ENCODE measurements around the gene MYH9.
A peak's percentile ranks its signal among the peaks of the same experiment; 100 is the strongest.

Gene MYH9

GRCh38 chr22:36385491-36386350 is 2.0 kb downstream of the MYH9 start:
- DNase-seq, result peak; percentile 67

GRCh38 chr22:36384766-36385481 is 2.8 kb downstream of the MYH9 start:
- no peak for DNase-seq

- DNase-seq, result no peak
Observed at GRCh38 chr22:36383110-36383581, 4.6 kb downstream of the MYH9 start.

GRCh38 chr22:36381513-36382128 is 6.1 kb downstream of the MYH9 start:
- DNase-seq, result no peak

- no peak for DNase-seq
Observed at GRCh38 chr22:36379593-36380361, 8.0 kb downstream of the MYH9 start.

GRCh38 chr22:36378869-36379217 is 8.9 kb downstream of the MYH9 start:
- DNase-seq, result no peak

- no peak for DNase-seq
Observed at GRCh38 chr22:36378080-36378868, 9.5 kb downstream of the MYH9 start.

- no peak for DNase-seq
Observed at GRCh38 chr22:36377022-36377631, 10.6 kb downstream of the MYH9 start.

- no peak for DNase-seq
Observed at GRCh38 chr22:36376265-36376664, 11.5 kb downstream of the MYH9 start.

- DNase-seq, result no peak
Observed at GRCh38 chr22:36375071-36375980, 12.4 kb downstream of the MYH9 start.

- no peak for DNase-seq
Observed at GRCh38 chr22:36374603-36375024, 13.2 kb downstream of the MYH9 start.

- no peak for DNase-seq
Observed at GRCh38 chr22:36373258-36373579, 14.5 kb downstream of the MYH9 start.

GRCh38 chr22:36371920-36372319 is 15.8 kb downstream of the MYH9 start:
- DNase-seq, result no peak

- no peak for DNase-seq
Observed at GRCh38 chr22:36369922-36370791, 17.6 kb downstream of the MYH9 start.

GRCh38 chr22:36369004-36369921 is 18.5 kb downstream of the MYH9 start:
- DNase-seq, result no peak

GRCh38 chr22:36368359-36368983 is 19.3 kb downstream of the MYH9 start:
- DNase-seq, result no peak

GRCh38 chr22:36367479-36367878 is 20.3 kb downstream of the MYH9 start:
- DNase-seq, result no peak

GRCh38 chr22:36367066-36367465 is 20.7 kb downstream of the MYH9 start:
- no peak for DNase-seq

Data from activated T-cell treated with anti-CD3 and anti-CD28 coated beads for 4 hours (primary cell).